SHP77 (cell line): Measurements from ENCODE around the gene GNG12.

Source experiments
- DNase-seq, 2 experiments: peaks; one replicate each; lab custom pipeline; 2025; lab: John Stamatoyannopoulos, UW

GNG12 gene

GRCh38 chr1:67705735-67706453, 127.4 kb downstream of the GNG12 start:
- DNase-seq = no peak

- DNase-seq = no peak
These were observed 128.9 kb downstream of the GNG12 start for GRCh38 chr1:67704351-67704750.

GRCh38 chr1:67701876-67702275, 131.4 kb downstream of the GNG12 start:
- no peak for DNase-seq

GRCh38 chr1:67700692-67701410, 132.4 kb downstream of the GNG12 start:
- DNase-seq = peak; percentile 50 to 61

- no peak for DNase-seq
These were observed 133.0 kb downstream of the GNG12 start for GRCh38 chr1:67700220-67700619.

GRCh38 chr1:67696708-67697107, 136.6 kb downstream of the GNG12 start:
- DNase-seq = no peak

- no peak for DNase-seq
These were observed 137.3 kb downstream of the GNG12 start for GRCh38 chr1:67695963-67696362.

GRCh38 chr1:67691712-67692111, 141.6 kb downstream of the GNG12 start:
- DNase-seq = no peak

- DNase-seq = no peak
These were observed 142.9 kb downstream of the GNG12 start for GRCh38 chr1:67690411-67690810.

- DNase-seq = no peak
These were observed 143.3 kb downstream of the GNG12 start for GRCh38 chr1:67690018-67690363.

GRCh38 chr1:67689267-67690017, 143.8 kb downstream of the GNG12 start:
- no peak for DNase-seq

GRCh38 chr1:67688526-67689219, 144.6 kb downstream of the GNG12 start:
- no peak for DNase-seq

- no peak for DNase-seq
These were observed 145.6 kb downstream of the GNG12 start for GRCh38 chr1:67687649-67688048.

GRCh38 chr1:67687198-67687545, 146.1 kb downstream of the GNG12 start:
- DNase-seq = no peak

GRCh38 chr1:67686267-67687197, 146.7 kb downstream of the GNG12 start:
- peak; percentile 56 to 61 for DNase-seq

GRCh38 chr1:67685558-67686266, 147.6 kb downstream of the GNG12 start:
- DNase-seq = no peak

GRCh38 chr1:67685067-67685557, 148.2 kb downstream of the GNG12 start, which contains the start of gene GADD45A:
TSS of gene GADD45A (plus strand) at chr1:67685201. CDS start at chr1:67685495, 294 bp downstream.
- peak; percentile 97 to 98 for DNase-seq

GRCh38 chr1:67684526-67685066, 148.7 kb downstream of the GNG12 start:
- no peak for DNase-seq

GRCh38 chr1:67683766-67684525, 149.3 kb downstream of the GNG12 start:
- DNase-seq = no peak
